OCI-LY3 (cell line): ENCODE results near the gene FAU.

Experiments used
- H2AFZ ChIP-seq: fragments of 200-600, 300-600 bp; shearing (Covaris generic); 2 replicates; pipeline ENCODE4 v1.6.0; 2014; ENCODE audit warnings: antibody characterized with exemption, low read depth, low read length
- H3K27ac ChIP-seq: fragments of 200-600, 300-600 bp; sonication (generic); 2 replicates; pipeline ENCODE4 v1.5.1; 2014; ENCODE audit warnings: mild to moderate bottlenecking, low read length, moderate library complexity, mixed read lengths
- H3K27me3 ChIP-seq: fragments of 200-600, 300-600 bp; sonication (generic); 2 replicates; pipeline ENCODE4 v1.6.1; 2014; ENCODE audit warnings: low read depth, low read length, mixed read lengths
- H3K36me3 ChIP-seq: fragments of 200-600, 300-600 bp; sonication (generic); replicated peaks from 2 replicates; pipeline ENCODE3; 2014; ENCODE audit warnings: low read depth, low read length, mixed read lengths
- H3K4me1 ChIP-seq: fragments of 300-600, 200-600 bp; sonication (generic); 2 replicates; pipeline ENCODE4 v1.6.1; 2014; ENCODE audit warnings: low read length, mixed read lengths
- H3K4me2 ChIP-seq: fragments of 200-600, 300-600 bp; sonication (generic); 2 replicates; pipeline ENCODE4 v1.6.1; 2014; ENCODE audit warnings: low read length, mixed read lengths
- H3K4me3 ChIP-seq: fragments of 300-600, 200-600 bp; sonication (generic); 2 replicates; pipeline ENCODE4 v1.5.1; 2014; ENCODE audit warnings: antibody characterized with exemption, mild to moderate bottlenecking, low read length, moderate library complexity
- H3K79me2 ChIP-seq: fragments of 300-600, 200-600 bp; shearing (Covaris generic); 2 replicates; pipeline ENCODE4 v1.6.1; 2014; ENCODE audit warnings: mild to moderate bottlenecking, low read length, mixed read lengths
- H3K9ac ChIP-seq: fragments of 300-600, 200-600 bp; shearing (Covaris generic); 2 replicates; pipeline ENCODE4 v1.6.0; 2014; ENCODE audit warnings: mild to moderate bottlenecking, low read length, moderate library complexity
- H3K9me3 ChIP-seq: fragments of 200-600, 300-600 bp; shearing (Covaris generic); 2 replicates; pipeline ENCODE4 v1.6.1; 2014; ENCODE audit warnings: low read length, mixed read lengths; ENCODE audit not compliant: insufficient read depth
- H4K20me1 ChIP-seq: fragments of 200-600, 300-600 bp; sonication (generic); 2 replicates; pipeline ENCODE4 v1.6.1; 2016; ENCODE audit warnings: low read length, mixed read lengths; ENCODE audit not compliant: insufficient read depth
- EZH2phosphoT487 ChIP-seq: fragments of 200-600 bp; shearing (Covaris generic); IDR thresholded peaks from 2 replicates; pipeline ENCODE4 v1.6.1; 2018; ENCODE audit warnings: antibody characterized with exemption, mixed run types, low read depth
- TF ChIP-seq, protein P1 (sequence below): fragments of 200-600, 300-600 bp; sonication (generic); IDR thresholded peaks from 2 replicates; pipeline ENCODE4 v1.5.1; 2014; ENCODE audit warnings: antibody characterized with exemption, low read length, low read depth

Gene FAU

DNA sequence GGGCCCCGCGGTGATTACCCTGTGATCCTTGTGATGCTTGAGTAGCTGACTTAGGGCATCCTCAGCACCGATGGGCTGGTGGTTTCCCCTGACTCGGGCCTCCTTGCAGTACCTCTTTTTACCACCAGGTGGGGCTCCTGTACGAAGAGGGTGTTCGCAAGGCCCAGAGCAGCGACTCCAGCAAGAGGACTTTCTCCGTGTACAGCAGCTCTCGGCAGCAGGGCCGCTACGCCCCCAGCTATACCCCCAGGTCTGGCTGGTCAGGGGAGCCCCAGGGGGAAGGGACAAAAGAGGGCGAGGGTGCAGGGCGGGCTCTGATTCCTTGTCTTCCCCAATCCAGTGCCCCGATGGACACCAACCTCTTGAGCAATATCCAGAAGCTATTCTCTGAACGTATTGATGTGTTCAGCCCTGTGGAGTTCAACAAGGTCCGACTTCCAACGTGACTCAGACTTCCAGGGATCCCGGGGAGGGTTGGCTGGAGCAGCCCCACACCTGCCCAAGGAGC, 11.5 kb downstream of the FAU start:
- Histone ChIP-seq H3K36me3 (peaks cover 19% of the 10 kb centered on the region), H3K27me3 (no peaks in the 10 kb centered on the region), H3K9ac (no peak overlapping the region), H2AFZ (no peak overlapping the region), H3K27ac (peak overlapping the region; percentile 20; the same call in 1 of the 2 replicates), H4K20me1 (peaks cover 5% of the 10 kb centered on the region), H3K9me3 (no peaks in the 10 kb centered on the region), H3K4me2 (peak overlapping the region; percentile 41), H3K4me3 (no peak overlapping the region; the same call in 1 of the 2 replicates), H3K4me1 (peaks cover 21% of the 10 kb centered on the region), H3K79me2 (peaks cover 11% of the 10 kb centered on the region)
- TF ChIP-seq, protein P1, sequence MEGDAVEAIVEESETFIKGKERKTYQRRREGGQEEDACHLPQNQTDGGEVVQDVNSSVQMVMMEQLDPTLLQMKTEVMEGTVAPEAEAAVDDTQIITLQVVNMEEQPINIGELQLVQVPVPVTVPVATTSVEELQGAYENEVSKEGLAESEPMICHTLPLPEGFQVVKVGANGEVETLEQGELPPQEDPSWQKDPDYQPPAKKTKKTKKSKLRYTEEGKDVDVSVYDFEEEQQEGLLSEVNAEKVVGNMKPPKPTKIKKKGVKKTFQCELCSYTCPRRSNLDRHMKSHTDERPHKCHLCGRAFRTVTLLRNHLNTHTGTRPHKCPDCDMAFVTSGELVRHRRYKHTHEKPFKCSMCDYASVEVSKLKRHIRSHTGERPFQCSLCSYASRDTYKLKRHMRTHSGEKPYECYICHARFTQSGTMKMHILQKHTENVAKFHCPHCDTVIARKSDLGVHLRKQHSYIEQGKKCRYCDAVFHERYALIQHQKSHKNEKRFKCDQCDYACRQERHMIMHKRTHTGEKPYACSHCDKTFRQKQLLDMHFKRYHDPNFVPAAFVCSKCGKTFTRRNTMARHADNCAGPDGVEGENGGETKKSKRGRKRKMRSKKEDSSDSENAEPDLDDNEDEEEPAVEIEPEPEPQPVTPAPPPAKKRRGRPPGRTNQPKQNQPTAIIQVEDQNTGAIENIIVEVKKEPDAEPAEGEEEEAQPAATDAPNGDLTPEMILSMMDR: peak; percentile 92
- TF ChIP-seq EZH2phosphoT487: no peak

DNA sequence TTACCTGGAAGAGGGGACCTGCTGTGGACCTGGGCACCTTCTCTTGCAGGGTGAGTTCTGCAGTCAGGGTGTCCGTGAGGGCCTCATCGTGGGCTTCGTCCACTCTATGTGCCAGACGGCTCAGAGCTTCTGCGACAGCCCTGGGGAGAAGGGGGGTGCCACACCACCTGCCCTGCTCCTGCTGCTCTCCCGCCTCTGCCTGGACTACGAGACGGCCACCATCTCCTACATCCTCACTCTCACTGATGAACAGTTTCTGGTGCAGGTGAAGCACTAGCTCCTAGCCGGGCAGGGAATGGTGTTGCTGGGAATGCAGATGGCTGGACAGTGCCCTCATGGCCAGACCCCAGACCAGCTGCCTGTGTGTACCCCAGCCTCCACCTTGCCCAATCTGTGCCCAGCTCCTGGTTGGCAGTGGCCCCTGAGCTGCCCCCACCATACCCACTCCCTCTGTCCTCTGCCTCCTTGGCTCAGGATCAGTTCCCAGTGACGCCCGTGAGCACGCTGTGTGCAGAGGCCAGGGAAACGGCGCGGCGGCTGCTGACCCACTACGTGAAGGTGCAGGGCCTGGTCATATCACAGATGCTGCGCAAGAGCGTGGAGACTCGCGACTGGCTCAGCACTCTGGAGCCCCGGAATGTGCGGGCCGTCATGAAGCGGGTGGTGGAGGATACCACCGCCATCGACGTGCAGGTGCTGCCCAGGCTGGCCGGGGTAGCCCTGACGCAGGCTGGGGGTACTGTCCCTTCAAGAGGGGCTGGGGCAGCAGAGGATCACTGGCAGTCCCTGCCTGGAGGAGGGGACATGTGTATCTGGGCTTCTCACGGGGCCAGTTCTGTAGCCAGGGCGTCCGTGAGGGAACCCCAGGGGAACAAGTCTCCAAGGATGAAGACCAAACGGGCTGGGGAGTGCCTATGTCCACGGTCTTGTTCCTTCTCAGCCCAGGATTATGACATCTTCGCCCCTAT, 12.4 kb downstream of the FAU start:
- H3K27me3 ChIP-seq: no peaks in the 10 kb centered on the region
- H3K79me2 ChIP-seq: peaks cover 16% of the 10 kb centered on the region
- H4K20me1 ChIP-seq: peaks cover 5% of the 10 kb centered on the region
- peaks cover 21% of the 10 kb centered on the region for H3K4me1 ChIP-seq
- H2AFZ ChIP-seq: no peak overlapping the region
- H3K9me3 ChIP-seq: no peaks in the 10 kb centered on the region
- H3K4me2 ChIP-seq: no peak overlapping the region
- no peak for TF ChIP-seq EZH2phosphoT487
- no peak overlapping the region for H3K9ac ChIP-seq
- H3K36me3 ChIP-seq: peaks cover 14% of the 10 kb centered on the region
- no peak overlapping the region for H3K4me3 ChIP-seq
- H3K27ac ChIP-seq: no peak overlapping the region

DNA sequence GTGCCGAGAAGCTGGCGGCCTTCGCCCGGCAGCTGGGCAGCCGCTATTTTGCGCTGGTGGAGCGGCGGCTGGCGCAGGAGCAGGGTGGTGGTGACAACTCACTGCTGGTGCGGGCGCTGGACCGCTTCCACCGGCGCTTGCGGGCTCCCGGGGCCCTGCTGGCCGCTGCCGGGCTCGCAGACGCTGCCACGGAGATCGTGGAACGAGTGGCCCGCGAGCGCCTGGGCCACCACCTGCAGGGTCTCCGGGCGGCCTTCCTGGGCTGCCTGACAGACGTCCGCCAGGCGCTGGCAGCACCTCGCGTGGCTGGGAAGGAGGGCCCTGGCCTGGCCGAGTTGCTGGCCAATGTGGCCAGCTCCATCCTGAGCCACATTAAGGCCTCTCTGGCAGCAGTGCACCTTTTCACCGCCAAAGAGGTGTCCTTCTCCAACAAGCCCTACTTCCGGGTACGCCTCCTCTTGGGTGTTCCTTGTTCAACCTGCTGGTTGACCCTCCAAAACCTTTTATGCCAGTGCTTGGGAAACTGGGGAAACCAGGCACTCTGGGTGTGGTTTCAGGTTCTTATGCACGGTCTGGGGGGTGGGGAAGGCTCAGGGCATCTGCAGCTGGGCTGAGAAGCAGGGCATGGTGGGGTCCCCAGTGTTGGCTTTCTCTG, 13.3 kb downstream of the FAU start:
- TF ChIP-seq, protein P1: no peak
- no peak for TF ChIP-seq EZH2phosphoT487
- H3K4me2 ChIP-seq: no peak overlapping the region
- peaks cover 5% of the 10 kb centered on the region for H4K20me1 ChIP-seq
- no peak overlapping the region for H3K27ac ChIP-seq
- peaks cover 14% of the 10 kb centered on the region for H3K36me3 ChIP-seq
- no peaks in the 10 kb centered on the region for H3K27me3 ChIP-seq
- H3K9me3 ChIP-seq: no peaks in the 10 kb centered on the region
- H3K79me2 ChIP-seq: peaks cover 16% of the 10 kb centered on the region
- peaks cover 19% of the 10 kb centered on the region for H3K4me1 ChIP-seq
- H3K4me3 ChIP-seq: no peak overlapping the region
- H3K9ac ChIP-seq: no peak overlapping the region
- no peak overlapping the region for H2AFZ ChIP-seq

DNA sequence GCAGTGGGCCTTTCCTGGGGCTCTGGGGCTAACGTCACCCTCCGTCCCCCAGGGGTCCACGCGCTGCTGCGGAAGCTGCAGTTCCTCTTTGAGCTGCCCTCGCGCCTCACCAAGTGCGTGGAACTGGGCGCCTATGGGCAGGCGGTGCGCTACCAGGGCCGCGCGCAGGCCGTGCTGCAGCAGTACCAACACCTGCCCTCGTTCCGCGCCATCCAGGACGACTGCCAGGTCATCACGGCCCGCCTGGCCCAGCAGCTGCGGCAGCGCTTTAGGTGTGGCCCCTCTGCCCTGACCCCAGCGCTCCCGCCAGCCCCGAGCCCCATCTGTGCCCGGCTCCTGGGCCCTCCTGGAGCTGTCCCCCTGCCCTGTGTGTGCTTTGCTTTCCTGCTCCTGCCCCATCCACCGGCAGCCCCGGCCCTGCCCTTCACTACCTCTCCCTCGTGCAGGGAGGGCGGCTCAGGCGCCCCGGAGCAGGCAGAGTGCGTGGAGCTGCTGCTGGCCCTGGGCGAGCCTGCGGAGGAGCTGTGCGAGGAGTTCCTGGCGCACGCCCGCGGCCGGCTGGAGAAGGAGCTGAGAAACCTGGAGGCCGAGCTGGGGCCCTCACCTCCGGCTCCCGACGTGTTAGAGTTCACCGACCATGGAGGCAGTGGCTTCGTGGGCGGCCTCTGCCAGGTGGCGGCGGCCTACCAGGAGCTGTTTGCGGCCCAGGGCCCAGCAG, 14.0 kb downstream of the FAU start:
- Histone ChIP-seq H3K9ac (no peak overlapping the region), H3K4me2 (no peak overlapping the region), H3K27me3 (no peaks in the 10 kb centered on the region), H3K36me3 (peaks cover 14% of the 10 kb centered on the region), H3K4me1 (peaks cover 12% of the 10 kb centered on the region), H2AFZ (no peak overlapping the region), H3K79me2 (peaks cover 11% of the 10 kb centered on the region), H3K4me3 (no peak overlapping the region), H3K9me3 (no peaks in the 10 kb centered on the region), H4K20me1 (peaks cover 5% of the 10 kb centered on the region), H3K27ac (no peak overlapping the region)
- no peak for TF ChIP-seq EZH2phosphoT487
- TF ChIP-seq, protein P1: no peak
